GM21717 (cell line): Measurements from ENCODE around the gene CFAP161.

ENCODE experiments used
- ATAC-seq: cut with Tn5 transposase; IDR thresholded peaks from one replicate; pipeline ENCODE4 v1.9.1; 2021; ENCODE audit warnings: mild to moderate bottlenecking, moderate library complexity; ENCODE audit not compliant: unreplicated experiment

The CFAP161 gene, protein sequence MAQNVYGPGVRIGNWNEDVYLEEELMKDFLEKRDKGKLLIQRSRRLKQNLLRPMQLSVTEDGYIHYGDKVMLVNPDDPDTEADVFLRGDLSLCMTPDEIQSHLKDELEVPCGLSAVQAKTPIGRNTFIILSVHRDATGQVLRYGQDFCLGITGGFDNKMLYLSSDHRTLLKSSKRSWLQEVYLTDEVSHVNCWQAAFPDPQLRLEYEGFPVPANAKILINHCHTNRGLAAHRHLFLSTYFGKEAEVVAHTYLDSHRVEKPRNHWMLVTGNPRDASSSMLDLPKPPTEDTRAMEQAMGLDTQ

GRCh38 chr15:81133782-81134461, at the start of gene CFAP161:
TSS of gene CFAP161 (plus strand) at chr15:81134270. CDS start at chr15:81134330, 60 bp downstream.
- ATAC-seq, result no peak

- ATAC-seq, result no peak
Observed at GRCh38 chr15:81084716-81085115, 49.4 kb upstream of the CFAP161 start.

DNA sequence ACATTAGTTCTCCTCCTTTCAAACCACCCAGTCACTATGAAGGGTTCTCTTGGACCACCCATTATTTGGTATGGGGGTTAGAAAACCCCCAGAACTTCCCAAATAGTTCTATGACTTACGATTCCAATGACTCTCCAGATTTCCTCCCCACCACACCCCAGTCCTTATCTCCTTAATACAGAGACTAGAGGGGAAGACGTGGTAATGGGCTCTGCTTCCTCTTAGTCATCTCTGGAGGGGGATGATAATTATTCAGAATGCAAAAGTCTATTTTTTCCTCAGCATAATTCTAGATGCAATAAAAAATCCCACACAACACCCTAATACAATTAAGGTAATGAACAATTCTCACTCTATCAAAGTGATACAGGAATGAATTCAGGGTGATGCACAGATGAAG, 48.9 kb upstream of the CFAP161 start:
- no peak for ATAC-seq

DNA sequence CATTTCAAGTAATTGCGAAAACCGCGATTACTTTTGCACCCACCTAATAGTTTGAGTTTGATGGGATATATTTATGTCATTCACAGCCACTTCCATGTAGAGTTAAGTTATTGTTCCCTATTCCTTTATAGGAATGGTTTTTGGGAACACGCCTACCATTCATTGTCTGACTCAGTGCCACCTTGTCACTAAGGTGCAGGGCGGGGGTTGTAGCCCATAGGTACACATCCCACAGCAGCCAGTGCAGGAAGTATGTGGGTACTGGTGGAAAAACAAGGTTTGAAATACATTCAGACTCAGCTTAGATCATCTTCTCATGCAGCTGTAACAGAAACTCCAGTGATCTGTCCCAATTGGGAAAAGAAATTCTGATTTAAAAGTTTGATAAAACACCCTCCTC, 48.2 kb upstream of the CFAP161 start:
- ATAC-seq, result no peak

GRCh38 chr15:81087066-81087465, 47.0 kb upstream of the CFAP161 start:
- ATAC-seq, result no peak

GRCh38 chr15:81087694-81088093, 46.4 kb upstream of the CFAP161 start:
- no peak for ATAC-seq

DNA sequence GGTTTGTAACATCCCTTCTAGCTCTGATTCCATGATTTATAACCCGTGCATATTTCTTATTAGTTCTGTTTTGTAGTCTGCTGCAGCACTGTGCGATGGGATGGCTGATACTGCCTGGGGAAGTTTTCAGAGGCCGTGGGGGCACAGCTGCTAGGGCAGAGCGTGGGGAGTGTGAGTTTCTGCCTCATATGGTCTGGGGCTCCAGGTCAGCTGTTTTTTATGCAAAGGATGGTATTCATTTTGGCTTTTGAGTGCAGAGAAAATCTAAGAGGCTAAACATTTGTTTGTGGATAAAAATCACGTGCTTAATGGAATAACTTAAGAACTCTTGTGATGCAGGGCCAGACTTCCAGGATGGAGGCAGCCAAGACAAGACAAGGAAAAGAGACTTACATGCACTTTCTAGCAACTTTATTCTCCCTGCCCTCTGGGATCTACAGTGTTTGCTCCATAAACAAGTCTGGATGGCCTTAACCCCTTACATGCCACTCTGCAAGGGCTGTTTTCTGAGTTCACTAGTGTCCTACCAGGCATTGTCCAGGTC, 45.5 kb upstream of the CFAP161 start:
- no peak for ATAC-seq

- no peak for ATAC-seq
Observed at GRCh38 chr15:81091889-81092558, 42.0 kb upstream of the CFAP161 start.

GRCh38 chr15:81092559-81092902, 41.5 kb upstream of the CFAP161 start:
- ATAC-seq, result no peak

DNA sequence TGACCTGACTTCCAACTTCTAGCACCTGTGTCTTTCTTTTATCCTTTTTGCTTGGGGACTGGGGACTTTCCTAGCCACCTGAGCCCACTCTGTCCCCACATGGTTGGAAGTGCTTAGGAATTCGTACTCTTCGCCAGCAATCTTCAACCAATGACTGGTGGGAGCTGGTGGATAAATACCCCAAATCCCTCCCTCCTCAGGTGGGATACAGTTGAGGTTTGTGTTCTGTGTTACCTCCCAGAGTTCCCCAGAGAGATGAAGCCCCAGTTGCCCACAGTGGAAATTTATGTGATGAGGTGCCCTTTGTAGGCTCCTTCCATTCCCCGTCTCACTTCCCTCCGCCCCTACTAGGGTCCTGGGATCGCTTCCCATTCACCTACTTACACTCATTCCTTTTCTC, 40.1 kb upstream of the CFAP161 start:
- ATAC-seq, result no peak

DNA sequence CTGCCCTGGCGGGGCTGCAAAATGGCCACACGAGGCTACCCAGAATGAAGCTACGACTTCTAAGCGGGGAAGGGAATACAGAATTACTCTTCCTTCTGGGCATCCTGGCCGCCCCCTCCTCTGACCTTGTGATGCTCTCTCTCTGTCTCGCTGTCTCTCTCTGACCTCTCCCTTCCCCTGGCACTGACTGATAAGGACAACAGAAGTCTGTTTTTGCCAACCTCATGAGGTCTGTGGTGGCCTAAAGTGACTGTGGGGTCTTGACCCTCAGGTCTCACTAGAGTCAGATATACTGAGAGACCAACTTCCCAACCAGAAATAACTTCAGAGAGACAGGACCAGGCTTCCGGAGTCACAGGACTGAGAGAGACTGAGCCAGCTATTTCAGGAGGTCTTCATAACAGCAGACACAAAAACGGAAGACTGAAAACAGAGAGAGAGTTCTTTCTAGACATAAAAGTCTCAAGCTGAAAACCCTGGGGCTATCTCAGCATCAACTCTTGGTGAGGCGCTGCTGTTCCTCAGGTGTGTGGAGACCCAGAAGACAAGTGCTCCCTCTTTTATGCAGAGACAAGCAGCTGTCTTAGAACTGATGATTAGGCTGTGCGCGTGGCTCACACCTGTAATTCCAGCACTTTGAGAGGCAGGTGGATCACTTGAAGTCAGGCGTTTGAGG, 38.2 kb upstream of the CFAP161 start:
- no peak for ATAC-seq

GRCh38 chr15:81096398-81096797, 37.7 kb upstream of the CFAP161 start:
- no peak for ATAC-seq

DNA sequence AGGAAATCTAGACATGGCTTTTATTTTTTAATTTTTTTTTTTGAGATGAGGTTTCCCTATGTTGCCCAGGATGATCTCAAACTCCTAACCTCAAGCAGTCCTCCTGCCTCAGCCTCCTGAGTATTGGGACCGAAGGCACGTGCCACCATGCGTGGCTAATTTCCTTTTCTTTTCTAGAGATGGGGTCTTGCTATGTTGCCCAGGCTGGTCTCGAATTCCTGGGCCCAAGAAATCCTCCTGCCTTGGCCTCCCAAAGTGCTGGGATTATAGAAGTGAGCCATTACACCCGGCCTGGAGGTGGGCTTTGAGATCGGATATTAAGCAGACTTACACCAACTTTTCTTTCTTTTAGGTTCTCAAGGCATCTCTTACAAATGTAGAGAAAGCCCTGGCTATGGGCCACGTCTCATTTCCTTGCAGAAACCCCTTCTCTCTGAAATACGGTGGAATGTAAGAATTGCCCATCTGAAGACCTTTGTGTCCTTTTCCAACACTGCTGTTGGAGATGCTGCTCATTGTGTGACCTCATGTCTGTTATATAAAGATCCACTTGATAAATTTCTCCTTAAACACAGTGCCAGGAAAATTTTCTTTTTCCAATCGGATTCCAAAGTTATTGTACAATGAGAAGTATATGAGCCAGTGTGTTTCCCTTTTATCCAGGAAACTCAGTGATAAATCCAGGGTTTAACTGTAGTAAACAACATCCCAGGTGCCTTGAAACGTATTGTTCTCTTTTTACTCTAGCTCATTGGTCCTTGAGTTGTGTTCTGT, 36.8 kb upstream of the CFAP161 start:
- no peak for ATAC-seq

GRCh38 chr15:81097890-81098280, 36.2 kb upstream of the CFAP161 start:
- no peak for ATAC-seq

DNA sequence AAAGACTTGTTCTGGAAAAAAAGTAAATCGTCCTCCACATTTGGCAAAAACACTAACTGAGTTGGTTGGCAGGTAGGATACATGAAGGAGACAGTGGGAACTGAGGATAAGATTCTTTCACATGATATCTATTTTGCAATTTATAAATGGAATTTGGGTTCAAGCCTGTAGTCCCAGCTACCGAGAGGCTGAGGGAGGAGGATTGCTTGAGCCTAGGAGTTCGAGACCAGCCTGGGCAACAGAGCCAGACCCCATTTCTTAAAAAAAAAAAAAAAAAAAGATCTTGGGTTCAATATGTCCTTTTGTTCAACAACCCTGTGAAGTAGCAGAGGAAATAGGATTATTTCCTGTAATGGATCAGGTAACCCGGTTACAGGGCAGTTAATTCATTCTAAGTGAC, 35.7 kb upstream of the CFAP161 start:
- ATAC-seq, result no peak

DNA sequence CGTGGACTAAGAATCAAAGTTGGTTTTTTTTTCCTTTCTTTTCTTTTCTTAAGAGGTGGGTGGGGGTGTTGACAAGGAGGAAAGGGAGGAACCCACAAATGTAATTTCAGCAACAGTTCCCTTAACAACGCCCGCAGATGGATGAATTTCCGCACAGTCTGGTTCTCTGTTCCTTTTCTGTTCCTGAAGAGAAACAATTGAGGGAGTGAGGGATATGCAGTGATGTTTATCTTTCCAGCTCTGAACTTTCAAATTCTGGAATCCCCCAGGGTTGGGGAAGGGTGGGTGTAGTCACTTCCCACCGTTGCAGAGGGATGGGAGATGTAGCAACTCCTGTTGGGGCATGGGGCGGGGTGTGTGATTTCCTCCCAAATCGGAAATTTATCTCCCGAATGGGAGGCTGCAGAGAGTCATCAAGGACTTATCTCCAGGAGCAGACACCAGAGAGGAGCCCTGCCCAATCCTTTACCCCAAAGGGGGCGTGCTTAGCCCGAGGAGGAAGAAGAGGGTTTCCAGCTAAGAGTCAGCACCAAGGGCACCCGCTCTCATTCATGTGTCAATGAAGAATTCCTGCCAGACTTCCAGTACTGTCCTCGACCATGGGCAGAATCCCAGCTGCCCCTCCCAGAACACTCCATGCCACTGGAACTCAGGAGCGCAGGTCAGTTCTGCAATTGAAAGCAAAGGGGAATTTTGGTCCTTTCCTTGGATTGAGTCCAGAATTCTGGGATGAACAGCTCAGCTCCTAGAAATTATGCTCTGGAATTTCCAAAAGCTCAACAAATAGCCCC, 35.0 kb upstream of the CFAP161 start:
- ATAC-seq, result no peak

GRCh38 chr15:81101894-81102815, 31.9 kb upstream of the CFAP161 start:
- no peak for ATAC-seq

DNA sequence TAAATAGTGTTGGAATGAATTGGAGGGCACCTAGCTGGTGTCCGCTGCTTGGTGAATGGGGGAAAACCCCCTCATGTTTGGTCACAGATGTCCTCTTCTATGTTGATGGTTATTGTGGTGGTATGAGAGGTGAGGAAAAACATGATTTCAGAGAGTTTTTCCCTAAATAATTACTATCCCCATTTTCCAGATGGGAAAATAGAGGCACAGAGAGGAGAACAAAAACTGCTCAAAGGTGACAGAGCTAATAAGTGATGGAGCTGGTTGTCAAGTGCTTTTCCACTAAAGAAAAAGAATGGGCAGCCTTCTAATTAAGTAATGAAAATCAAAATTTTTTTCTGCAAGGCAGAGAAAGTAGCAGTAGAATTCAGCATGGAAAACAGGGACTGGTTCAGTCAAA, 30.2 kb upstream of the CFAP161 start:
- ATAC-seq, result no peak

GRCh38 chr15:81105545-81105944, 28.5 kb upstream of the CFAP161 start:
- no peak for ATAC-seq
